Left renal pelvis (tissue), 4 donors: ENCODE measurements around the gene CLTB. TPM values are rescaled to one million over a fixed set of nuclear protein-coding genes. Genes with fewer than 3 reads are reported as not detected.

Experiments used
- DNase-seq, 4 donors: peaks; one replicate each; pipeline ENCODE4 v3.0.0-alpha.2; 2013; ENCODE audit warnings: low read depth in 4 of 4, low spot score in 3 of 4
- polyA plus RNA-seq, 4 donors: library from polyadenylated mRNA; unstranded; fragments of 120-200 nt; gene quantifications; one replicate each; pipeline ENCODE4 v1.2.1, GENCODE V29; 2013; ENCODE audit not compliant: insufficient read length in 4 of 4

The CLTB gene
- polyA plus RNA-seq, 4 donors, result 46.2 to 58.0 (median 52.1) TPM

- no peak for DNase-seq
These were observed 9.8 kb downstream of the CLTB start for GRCh38 chr5:176406436-176407052.

- DNase-seq, result no peak
These were observed 10.5 kb downstream of the CLTB start for GRCh38 chr5:176405656-176406435.

GRCh38 chr5:176401281-176402205 lies 14.8 kb downstream of the CLTB start:
- DNase-seq, result no peak

GRCh38 chr5:176400382-176401156 lies 15.8 kb downstream of the CLTB start:
- DNase-seq, result no peak

DNA sequence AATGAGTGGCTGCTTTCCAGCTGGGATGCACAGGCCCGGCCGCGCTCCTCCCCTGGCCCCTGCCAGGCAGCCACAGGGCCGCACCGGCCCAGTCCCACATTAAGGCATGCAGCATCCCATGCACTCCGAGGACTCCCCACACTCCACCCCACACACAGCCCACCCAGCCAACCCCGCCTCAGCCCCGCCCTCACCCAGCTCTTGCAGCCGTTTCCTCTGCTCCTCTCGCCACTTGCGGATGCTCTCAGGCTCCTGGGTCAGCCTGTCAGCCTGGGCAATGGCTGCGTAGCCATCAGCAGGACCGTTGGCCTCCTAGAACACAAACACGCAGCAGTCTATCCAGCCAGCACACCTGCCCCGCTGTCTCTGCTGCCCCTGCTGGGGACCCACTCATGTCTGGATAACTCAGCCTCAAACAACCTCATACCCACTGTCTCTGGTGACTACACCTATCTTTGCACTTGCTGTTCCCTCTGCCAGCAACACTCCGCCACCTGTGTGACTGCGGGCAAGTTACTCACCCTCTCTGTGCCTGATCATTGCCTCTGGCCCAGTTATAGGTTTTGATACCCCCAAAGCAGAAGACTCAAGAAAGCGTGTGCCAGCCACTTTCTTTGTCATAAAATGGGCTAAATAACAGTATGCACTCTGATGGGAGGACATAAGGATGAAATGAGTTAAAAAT lies 18.5 kb downstream of the CLTB start:
- no peak for DNase-seq

DNA sequence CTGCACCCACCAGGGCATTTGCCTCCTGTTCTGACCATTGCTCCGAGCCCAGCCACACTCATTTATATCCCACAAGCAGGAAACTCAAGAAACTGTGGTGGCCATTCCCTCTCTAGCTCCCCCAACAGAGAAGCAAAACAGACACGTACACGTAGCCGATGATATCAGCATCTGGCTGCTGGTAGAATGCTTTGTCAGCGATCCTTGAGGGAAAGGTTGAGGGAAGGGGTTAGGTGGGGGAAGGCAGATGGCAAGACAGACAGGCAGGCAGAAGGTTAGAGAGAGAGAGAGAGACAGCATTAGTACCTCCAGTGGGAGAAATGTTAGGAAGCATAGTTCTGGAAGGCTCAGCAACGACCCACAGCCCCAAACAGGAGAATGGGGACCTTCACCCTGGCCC lies 20.0 kb downstream of the CLTB start:
- DNase-seq, result no peak

GRCh38 chr5:176394881-176395675 lies 21.3 kb downstream of the CLTB start:
- no peak for DNase-seq

DNA sequence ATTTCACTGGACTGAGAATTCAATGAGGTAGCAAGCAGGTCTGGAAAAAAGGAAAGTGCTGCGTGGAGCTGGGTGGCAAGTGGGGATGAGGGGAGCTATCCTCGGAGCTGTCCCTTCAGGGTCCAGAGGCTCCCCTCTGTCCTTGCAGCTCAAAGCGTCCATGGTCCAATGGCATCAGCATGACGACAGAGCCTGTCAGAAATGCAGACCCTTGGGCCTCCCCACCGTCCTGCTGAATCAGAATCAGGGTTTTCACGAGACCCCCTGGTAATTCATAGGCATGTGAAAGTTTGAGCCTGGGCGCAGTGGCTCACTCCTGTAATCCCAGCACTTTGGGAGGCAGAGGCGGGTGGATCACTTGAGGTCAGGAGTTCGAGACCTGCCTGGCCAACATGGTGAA lies 22.2 kb downstream of the CLTB start:
- no peak for DNase-seq

DNA sequence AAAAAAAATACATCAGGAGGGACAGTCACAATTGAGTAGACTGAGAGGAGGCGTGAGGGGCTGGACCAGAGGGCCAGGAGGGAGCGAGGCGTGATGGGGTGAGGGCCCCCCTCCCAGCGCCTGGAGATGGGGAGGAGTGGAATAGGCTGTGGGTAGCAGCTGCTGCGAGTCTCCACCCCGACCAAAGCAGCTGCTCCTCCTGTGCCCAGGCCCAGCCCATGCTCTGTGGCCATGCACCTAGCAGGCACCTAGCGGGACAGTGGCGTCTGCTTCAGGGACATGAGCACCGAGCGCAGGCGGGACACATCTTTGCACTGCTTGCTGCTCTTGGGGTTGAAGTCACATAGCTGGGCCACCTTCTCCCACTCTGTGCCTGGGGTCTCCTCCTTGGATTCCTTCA lies 23.8 kb downstream of the CLTB start:
- DNase-seq, result no peak

GRCh38 chr5:176391999-176392398 lies 24.3 kb downstream of the CLTB start:
- DNase-seq, result no peak

- no peak for DNase-seq
These were observed 24.9 kb downstream of the CLTB start for GRCh38 chr5:176391479-176391878.

- DNase-seq, result no peak
These were observed 26.9 kb downstream of the CLTB start for GRCh38 chr5:176389135-176390123.

GRCh38 chr5:176388444-176389134 lies 27.8 kb downstream of the CLTB start, which contains the start of the genes HIGD2A and NOP16:
TSS of gene HIGD2A (plus strand) at chr5:176388751. CDS start at chr5:176388820, 69 bp downstream.
TSS of gene NOP16 (minus strand) at chr5:176388598. CDS start at chr5:176388539, 59 bp downstream.
- DNase-seq, result peak; percentile 97 to 98 (median 98)

DNA sequence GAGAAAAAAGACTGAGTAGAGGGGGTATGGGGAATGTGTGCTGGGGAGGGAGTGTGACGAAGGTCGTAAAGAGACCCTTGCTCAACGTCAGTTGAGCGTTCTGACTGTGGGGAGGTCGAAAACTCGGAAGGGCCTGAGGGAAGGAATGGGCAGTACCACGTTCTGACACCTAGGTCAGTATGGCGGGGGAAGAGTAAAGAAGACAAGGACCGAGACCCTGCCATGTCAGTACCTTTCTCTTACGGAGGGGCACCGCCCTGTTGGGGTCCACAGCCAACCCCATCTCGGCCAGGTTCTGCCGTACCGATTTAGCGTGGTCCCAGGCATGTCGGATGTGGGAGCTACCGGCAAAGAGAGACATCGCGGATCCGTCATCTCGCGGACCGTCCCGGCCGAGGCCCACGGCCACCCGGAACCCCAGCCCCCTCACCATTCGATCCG lies 28.3 kb downstream of the CLTB start:
- no peak for DNase-seq

DNA sequence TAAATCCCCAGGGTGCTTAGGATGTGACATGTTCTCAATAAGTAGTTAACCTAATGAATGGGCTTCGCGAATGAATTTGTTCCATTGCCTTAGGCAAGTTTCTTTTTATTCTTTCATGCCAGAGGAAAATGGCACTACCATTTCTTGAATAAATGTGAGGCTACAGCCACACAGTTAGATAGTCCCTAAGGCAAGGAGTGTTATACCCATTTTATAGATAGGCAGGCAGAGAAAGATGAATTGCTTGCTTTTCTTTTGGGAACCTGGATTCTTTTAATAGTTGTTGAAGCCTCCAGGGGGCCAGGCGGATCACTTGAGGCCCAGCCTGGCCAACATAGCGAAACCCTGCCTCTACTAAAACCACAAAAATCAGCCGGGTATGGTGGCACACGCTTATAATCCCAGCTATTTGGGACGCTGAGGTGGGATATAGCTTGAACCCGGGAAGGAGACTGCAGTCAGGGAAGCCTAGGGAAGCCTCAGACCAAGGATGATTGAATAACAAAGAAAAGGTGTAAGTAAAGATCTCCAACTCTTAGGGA lies 28.9 kb downstream of the CLTB start:
- DNase-seq, result no peak

DNA sequence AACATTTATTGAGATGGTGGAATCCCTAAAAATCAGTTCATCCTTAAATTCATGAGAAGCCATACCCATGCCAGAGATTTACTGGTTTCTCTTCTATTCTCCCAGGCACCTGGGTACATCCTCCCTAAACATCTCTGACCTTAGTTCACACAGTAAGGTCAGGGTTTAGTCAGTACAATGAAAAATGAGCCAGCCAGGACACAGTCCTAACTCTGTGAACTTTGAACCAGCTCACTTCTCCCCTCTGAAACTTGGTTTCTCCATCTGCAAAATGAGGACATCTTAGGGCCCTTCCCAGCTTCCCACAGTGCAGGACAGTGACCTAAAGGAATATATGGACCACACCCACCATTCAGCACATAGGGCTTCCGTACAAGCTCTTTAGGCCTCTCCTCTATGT lies 29.8 kb downstream of the CLTB start:
- no peak for DNase-seq

DNA sequence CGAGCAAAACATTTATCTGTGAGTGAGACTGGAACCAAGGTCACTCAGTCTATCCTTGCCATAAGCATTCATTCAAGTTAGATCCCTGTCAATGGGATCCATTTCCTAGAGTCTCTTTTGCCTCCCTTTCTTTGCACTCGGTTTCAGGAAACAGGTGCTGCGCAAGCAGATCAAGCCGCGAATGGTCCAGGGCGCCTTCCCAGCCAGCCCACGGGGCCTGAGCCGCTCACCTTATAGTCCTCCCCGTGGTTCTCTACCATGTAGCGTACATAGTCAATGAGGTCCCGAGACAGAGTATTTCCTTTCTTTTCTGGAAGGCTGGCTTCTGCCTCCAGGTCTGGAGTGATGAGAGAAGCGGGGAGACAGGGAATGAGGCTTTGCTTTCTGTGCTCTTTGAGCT lies 31.3 kb downstream of the CLTB start:
- DNase-seq, result no peak
